ENCODE measurements around the gene UBXN7.
"Not testable (repeated sequence)": the region's sequence is repeated elsewhere in the genome, so short reads cannot be mapped to it uniquely, and the experiment has no call there.

Gene UBXN7

DNA sequence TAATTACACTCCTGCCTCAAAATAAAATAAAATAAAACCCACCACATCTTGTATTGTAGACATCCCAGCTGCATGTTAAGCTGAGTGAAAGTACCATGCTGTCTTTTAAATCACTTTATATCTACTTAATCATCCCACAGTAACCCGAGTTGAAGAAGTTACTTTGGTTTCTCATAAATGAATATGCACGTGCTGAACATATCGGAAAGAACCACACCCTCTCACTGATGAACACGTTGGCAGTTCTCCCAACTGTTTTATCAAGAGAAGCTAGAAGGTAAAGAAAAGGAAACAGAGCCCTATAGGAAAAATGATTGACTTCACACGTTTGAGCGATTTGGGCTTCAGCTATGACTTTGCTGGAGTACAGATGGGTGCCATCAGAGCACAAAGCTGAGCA is 78.1 kb downstream of the UBXN7 start:
- no peak for DNase-seq

DNA sequence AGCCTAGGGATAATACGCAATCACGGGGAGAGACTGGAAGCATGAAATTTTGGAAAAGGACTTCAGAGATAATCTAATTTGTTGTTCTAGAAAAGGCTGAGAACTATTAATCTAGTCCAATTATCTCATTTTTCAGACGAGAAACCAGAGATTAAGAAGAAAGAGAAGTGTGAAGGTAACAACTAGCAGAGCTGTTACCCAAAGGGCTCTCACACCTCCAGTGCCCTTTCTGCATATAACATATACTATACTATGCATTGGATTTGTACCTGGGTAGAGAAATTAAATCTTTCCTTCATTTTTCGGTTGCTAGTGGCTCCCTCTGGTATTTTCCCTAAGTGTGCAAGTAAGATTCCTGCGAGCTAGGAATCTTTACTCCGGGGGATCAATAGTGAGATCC is 80.7 kb downstream of the UBXN7 start:
- no peak for DNase-seq

DNA sequence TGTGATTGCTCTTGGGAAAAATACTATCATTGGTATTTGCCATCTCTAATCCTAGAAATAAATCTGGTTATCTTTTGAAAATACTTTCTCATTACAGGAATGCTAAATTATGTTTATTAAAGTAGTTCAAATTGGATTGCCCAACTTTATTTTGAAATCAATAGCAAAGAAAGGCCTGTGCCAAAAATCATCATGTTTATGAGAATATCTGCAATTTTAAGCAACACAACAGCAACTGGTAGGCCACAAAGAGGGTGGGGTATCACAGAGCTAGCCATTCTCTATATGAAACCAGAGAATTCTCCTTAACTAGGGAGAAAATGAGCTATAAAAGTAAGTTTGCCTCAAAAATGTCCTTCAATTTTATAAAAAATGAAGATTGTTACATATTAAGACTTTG is 82.2 kb downstream of the UBXN7 start:
- no peak for DNase-seq

DNA sequence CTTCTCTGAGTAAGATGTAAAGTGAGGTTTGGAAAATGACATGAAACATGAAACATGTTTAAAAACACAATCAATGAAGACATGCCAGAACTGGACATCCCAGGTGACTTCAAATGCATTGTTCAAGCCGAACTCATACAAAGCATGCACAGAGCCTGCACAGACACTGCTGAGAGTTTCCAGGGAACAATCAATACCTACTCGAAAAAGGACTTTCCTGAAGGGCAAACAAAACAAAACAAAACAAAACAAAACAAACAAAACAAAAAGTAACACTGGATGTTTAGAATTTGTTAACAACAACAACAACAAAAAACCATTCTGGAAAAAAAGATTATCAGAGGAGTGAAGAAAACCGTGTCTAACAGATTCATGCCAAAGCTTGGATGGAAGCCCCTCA is 83.5 kb downstream of the UBXN7 start:
- DNase-seq: no peak

DNA sequence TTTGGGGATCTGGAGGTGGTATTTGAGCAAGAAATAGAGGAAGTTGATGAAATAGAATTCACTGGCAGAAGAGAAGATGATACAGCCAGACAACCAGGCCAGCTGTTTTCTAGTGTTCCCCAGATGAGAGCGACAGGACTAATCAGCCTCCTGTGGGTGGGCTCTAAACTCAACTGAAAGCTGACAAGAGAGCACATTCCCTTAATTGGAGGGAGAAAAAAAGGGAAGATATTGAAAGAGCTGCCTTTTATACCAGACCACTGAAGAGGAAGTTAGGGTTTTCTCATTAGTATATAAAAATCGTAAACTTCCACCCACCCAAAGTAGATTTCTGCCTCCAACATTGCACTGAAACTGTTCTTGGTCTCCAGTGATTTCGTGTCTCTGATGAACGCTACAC is 87.6 kb downstream of the UBXN7 start:
- DNase-seq: no peak

DNA sequence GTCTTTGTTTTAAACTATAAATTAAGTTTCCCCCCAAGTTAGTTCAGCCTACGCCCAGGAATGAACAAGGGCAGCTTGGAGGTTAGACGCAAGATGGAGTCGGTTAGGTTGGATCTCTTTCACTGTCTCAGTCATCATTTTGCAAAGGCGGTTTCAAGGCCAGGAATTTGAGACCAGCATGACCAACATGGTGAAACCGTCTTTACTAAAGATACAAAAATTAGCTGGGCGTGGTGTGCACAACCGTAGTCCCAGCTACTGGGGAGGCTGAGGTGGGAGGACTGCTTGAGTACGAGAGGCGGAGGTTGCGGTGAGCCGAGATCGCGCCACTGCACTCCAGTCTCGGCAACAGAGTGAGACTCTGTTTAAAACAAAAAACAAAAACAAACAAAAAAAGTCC is 88.3 kb downstream of the UBXN7 start:
- not testable (repeated sequence) for DNase-seq

DNA sequence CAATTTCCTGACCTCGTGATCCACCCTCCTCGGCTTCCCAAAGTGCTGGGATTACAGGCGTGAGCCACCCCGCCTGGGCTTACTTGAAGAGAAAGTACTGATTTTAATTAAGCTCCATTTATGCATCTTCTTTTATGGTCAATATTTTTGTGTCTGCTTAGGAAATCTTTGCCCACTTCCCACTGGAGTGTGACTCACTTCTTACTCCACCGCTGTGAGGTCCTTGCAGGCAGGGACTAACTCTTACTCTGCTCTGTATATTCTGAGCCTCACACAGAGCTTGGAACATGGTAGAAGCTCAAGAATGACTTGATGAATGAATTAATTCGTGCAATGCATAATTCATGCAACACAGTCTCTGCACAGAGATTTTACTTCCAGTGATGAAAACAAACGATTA is 91.1 kb downstream of the UBXN7 start:
- peak; percentile 58 for DNase-seq

DNA sequence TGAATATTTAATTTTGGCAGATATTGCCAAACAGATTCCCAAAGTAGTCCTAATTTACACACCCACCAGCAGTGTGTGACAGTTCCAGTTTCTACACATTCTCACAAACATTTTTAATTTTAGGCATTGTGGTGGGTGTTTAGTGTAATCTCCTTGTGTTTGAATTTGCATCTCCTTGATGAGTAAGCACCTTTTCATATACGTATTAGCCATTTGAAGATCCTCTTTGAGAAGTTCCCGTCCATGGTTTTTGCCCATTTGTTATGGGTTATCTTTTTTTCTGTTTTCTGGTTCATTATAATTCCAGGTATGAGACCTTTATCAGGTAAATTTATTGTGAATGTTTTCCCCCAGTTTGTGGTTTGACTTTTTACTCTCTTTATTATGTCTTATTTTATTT is 91.8 kb downstream of the UBXN7 start:
- DNase-seq: no peak

DNA sequence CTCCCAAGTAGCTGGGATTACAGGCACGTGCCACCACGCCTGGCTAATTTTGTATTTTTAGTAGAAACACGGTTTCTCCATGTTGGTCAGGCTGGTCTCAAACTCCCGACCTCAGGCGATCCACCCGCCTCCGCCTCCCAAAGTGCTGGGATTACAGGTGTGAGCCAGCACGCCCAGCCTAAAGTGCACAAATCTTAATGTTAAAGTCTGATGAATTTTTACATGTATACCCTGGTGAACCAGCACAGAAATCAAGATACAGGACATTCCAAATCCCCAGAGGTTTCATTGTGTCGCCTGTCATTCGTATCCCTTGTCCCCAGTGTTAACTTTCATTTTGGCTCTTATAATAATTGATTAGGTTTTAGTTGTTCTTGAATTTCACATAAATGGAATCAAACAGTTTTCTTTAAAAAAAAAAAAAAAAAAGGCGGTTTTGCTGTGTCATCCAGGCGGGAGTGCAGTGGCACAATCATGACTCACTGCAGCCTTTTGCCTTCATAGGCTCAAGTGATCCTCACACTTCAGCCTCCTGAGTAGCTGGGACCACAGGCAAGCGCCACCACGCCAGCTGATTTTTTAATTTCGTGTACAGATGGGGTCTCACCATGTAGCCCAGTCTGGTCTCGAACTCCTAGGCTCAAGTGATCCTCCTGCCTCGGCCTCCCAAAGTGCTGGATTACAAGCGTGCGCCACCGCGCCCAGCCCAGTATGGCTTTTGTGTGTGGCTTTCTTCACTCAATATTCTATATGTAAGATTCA is 92.6 kb downstream of the UBXN7 start:
- peak; percentile 69 for DNase-seq

DNA sequence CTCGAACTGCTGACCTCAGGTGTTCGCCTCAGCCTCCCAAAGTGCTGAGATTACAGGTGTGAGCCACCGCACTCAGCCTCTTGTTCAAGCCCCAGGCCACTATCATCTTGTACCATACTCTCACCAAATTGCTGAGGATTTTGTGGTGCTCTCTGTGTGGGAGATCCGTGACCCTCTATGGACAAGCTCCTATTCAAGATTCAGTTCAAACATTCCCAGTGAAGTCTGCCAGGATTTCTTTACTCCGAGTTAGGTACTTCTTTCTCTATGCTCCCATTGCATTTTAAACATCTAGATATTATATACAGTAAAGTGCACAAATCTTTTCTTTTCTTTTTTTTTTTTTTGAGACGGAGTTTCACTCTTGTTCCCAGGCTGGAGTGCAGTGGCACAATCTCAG is 93.2 kb downstream of the UBXN7 start:
- DNase-seq: no peak

DNA sequence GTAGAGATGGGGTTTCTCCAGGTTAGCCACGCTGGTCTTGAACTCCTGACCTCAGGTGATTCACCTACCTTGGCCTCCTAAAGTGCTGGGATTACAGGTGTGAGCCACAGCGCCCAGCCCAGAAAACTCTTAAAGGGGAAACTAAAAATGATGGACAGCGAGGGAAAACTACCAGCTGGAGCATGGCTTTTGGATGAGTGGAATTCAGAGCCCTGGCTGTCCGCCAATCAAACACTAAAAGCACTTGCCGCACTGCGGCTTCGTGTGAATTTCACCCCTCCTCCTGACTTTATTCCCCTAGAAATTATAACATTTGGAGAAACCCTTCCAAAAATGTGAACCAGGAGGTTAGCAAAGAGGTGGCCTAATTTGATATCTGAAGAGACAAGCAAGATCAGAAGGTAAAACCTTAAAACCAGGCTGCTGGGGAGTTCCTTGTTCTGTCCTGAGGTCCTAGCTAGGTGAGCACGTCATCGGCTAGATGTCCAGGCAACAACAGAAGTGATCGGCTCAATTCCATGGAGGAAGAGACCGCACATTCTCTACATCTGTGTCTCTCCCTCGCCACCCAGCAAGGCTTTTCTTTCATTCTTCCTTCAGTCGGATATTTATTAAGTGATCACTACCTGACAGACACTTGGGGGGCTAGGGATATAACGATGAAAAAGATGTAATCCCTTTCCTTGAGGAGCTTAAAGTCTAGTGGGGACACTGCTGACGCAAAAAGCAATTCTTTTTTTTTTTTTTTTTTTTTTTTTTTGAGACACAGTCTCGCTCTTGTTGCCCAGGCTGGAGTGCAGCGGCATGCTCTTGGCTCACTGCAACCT is 95.7 kb downstream of the UBXN7 start:
- DNase-seq: no peak

DNA sequence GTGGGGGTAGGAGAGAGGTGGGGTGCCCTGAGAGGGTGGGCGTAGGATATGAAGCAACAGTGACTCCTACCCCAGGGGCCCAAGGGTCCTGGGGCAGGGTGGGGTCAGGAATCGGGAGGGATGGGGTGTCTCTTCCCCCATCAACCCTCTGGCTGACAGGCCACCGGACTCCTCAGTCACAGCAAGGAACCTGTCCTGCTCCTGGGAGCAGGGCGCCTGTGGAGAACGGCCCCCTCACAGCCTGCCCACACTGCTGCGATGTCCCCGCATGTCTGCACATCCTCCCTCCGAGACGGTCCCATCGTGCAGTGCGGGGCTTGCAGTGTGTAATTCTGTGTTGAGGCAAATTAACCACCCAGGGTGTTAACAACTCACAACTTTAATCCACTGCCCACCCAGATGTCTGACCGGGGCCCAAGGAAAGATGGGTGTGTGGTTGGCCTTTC is 96.7 kb downstream of the UBXN7 start:
- DNase-seq: no peak

DNA sequence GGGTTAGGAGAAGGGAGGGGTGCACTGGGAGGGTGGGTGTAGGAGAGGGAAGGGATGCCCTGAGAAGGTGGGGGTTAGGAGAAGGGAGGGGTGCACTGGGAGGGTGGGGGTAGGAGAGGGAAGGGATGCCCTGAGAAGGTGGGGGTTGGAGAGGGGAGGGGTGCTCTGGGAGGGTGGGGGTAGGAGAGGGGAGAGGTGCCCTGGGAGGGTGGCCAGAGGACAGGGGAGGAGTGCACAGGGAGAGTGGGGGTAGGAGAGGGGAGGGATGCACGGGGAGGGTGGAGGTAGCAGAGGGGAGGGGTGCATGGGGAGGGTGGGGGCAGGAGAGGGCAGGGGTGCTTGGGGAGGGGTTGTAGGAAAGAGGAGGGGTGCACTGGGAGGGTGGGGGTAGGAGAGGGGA is 97.2 kb downstream of the UBXN7 start:
- DNase-seq: no peak

DNA sequence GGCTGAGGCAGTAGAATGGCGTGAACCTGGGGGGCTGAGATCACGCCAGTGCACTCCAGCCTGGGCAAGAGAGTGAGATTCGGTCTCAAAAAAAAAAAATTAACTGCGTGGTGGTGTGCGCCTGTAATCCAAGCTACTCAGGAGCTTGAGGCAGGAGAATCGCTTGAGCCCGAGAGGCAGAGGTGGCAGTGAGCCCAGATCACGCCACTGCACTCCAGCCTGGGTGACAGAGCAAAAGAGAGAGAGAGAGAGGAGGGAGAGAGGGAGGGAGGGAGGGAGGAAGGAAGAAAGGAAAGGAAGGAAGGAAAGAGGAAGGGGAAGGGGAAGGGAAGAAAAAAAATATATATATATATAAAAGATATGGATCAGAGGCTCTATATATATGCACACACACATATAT is 100.1 kb downstream of the UBXN7 start:
- DNase-seq: no peak

DNA sequence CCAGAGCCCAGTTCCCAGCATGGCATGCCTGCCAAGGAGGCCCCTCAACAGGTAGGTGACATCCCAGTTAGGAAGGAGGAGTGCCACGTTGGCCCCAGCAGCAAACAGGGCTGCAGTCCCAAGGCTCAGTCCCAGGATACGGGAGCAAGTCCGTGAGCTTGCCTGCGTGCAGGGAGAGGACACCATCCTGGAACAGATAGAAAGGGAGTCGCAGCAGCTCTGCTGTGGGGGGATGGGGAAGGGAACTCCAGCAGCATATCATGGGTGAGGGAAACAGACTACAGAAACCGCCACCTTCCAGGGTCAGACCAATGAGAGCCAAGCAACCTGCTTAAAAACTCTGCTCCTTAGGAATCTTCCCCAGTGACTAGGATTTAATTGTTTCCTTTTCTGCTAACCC is 104.8 kb downstream of the UBXN7 start:
- DNase-seq: no peak

DNA sequence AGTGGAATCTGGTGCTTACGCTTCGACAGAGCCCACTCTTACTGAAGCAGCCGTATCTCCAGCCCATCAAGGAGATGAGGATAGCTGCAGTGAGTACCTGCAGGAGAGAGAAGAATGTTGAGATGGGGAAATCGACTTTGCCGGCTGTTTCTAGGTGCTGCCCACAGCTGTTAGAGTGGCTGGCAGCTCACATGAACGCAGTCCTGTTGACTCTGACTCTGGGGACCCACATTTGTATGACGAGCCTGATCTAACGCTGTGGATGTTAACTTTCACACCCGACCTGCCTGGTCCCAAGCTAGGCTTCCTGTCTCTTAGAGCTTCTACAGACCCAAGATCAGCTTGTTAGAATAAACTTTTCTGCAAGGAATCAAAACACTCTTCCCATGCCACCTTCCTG is 105.3 kb downstream of the UBXN7 start:
- DNase-seq: no peak

DNA sequence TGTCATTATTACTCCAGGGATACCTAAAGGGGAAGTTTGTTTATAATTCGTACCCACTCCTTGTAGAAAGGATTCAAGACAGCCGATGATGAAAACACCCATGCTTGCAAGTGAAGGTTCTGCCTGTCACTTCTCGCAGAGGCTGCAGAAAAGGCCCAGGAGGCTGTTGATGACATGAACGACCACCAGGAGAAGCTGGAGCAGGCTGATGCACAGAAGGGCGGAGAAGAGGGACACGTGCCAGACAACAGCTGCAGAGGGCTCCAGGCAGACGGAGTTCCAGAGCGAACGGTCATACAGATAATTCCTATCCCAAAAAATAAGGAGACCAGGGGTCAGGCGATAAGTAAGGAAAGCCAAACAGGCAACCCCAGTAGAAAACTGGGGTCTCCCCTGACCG is 108.5 kb downstream of the UBXN7 start:
- DNase-seq: peak; percentile 36

DNA sequence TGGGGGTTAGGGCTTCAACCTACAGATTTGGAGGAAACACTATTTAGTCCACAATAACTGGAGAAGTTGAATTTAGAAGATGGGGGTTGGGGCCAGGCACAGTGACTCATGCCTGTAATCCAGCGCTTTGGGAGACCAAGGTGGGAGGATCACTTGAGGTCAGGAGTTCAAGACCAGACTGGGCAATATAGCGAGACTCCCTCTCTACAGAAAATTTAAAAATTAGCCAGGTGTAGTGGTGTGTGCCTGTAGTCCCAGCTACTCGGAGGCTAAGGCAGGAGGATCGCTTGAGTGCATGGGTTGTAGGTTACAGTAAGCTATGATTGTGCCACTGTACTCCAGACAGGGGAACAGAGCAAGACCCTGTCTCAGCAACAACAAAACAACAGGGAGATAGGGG is 109.2 kb downstream of the UBXN7 start:
- DNase-seq: no peak

DNA sequence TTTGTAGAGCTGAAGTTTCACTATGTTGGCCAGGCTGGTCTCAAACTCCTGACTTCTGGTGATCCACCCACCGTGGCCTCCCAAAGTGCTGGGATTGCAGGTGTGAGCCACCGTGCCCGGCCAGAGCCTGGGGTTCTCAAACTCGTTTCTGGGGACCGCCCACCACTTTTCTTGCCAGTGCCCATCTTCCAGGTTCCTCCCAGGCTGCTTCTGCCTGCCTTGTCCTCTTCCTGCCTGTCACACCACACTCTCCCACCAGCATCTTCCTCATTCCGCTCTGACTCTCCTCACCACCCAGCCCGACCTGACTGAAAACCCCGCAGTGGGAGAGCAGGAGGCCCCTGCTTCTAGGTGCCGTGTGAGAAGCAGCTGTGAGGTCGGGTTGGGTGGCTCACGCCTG is 111.1 kb downstream of the UBXN7 start:
- no peak for DNase-seq

DNA sequence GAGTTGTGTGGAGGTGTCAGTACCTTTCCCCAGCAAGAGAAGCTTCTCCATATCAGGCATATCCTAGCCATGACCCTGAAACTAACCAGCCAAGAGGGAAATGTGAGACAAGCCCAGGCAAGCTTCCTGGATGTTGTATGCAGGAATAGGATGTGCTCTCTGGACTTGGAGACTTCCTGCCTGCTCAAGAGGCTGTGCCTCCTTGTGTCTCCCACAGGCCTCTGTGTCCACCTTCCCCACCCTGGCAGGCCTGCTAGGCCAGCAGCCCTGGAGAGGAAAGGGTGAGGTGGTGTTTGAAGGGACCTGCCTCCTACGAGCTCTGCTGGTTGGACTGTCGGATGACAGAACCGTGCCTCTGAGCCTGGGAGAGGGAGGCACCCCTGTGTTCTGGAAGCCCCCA is 112.1 kb downstream of the UBXN7 start:
- DNase-seq: no peak

DNA sequence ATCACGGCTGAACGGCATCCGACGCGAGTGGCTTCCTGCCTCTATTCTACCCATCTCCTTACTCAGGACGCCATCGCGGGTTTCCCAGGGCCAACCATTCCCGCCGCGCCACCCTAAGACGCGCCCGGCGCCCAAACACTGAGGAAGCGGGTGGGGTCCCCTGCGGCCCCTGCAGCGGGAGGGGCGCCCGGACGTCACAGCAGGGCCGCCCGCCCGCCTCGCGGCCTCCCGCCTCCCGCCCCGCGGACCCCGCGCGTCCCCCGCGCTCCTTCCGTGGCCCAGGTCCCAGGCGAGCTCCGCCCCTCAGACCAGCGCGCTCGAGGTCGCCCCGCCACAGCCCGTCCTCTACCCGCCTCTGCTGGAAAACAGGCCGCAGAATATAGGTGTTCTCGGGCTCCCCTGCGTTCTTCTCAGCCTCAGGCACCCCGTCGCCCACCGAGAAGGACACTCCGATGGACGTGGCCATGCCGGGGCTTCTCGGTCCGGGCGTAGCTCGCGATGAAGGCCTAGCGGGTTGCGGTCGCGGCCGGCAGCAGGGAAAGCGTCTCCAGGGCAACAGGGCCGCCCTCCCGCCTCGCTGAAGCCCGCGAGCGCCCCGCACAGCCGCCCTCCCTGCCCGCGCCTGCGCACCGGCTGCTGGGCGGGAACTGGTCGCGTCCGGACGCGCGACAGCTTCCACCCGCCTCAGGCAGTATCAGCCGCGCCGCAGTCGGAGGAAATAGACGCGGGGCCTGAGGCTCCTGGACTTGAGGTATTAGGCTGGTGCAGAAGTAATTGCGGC is 114.3 kb downstream of the UBXN7 start, which contains the start of gene DYNLT2B:
Gene DYNLT2B, minus strand, starts transcription at position 554 of the 781 bp plus-strand sequence. Its CDS starts 88 bp downstream, at position 466.
- peak; percentile 88 for DNase-seq

DNA sequence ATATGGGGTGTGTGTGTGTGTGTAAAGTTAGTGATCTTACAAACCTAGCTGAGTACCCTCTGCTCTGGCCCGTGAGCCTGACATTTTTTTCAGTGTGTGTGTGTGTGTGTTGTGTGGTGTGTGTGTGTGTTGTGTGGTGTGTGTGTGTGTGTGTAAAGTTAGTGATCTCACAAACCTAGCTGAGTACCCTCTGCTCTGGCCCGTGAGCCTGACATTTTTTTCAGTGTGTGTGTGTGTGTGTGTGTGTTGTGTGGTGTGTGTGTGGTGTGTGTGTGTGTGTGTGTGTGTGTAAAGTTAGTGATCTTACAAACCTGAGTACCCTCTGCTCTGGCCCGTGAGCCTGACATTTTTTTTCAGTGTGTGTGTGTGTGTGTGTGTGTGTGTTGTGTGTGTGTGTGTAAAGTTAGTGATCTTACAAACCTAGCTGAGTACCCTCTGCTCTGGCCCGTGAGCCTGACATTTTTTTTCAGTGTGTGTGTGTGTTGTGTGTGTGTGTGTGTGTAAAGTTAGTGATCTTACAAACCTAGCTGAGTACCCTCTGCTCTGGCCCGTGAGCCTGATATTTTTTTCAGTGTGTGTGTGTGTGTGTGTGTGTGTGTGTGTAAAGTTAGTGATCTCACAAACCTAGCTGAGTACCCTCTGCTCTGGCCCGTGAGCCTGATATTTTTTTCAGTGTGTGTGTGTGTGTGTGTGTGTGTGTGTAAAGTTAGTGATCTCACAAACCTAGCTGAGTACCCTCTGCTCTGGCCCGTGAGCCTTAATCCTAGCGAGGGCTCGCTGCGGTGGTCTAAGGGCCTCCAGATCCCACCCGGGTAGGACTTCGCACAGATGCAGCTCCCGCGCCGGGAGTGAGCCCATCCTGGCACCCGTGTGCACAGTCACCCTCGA is 115.2 kb downstream of the UBXN7 start:
- not testable (repeated sequence) for DNase-seq

Measured in fibroblast of skin of back (primary cell).